ENCODE measurements around the gene LRRC17.

LRRC17 gene

GRCh38 chr7:102992938-102993717 is 80.3 kb downstream of the LRRC17 start:
- Histone ChIP-seq H3K36me3 (ENCODE audit: control insufficient read depth, insufficient read depth, low read length) (no peaks in the 10 kb centered on the region), H3K27me3 (replicated peaks; ENCODE audit: control insufficient read depth, insufficient read depth, low read length, poor library complexity, severe bottlenecking) (no peaks in the 10 kb centered on the region), H3K9me3 (ENCODE audit: control insufficient read depth, low read length) (no peaks in the 10 kb centered on the region), H3K4me3 (ENCODE audit: insufficient read depth, low read depth, low read length, poor library complexity, severe bottlenecking) (no peak overlapping the region), H3K27ac (ENCODE audit: insufficient read depth, low read length, poor library complexity, severe bottlenecking) (no peak overlapping the region), H3K4me1 (ENCODE audit: control insufficient read depth, insufficient read depth, low read length, poor library complexity, severe bottlenecking) (no peaks in the 10 kb centered on the region)
- no peak for DNase-seq

- no peaks in the 10 kb centered on the region for H3K27me3 ChIP-seq (replicated peaks; ENCODE audit: control insufficient read depth, insufficient read depth, low read length, poor library complexity, severe bottlenecking)
- no peaks in the 10 kb centered on the region for H3K36me3 ChIP-seq (ENCODE audit: control insufficient read depth, insufficient read depth, low read length)
- no peak overlapping the region for H3K27ac ChIP-seq (ENCODE audit: insufficient read depth, low read length, poor library complexity, severe bottlenecking)
- no peak overlapping the region for H3K4me3 ChIP-seq (ENCODE audit: insufficient read depth, low read depth, low read length, poor library complexity, severe bottlenecking)
- no peaks in the 10 kb centered on the region for H3K9me3 ChIP-seq (ENCODE audit: control insufficient read depth, low read length)
- no peaks in the 10 kb centered on the region for H3K4me1 ChIP-seq (ENCODE audit: control insufficient read depth, insufficient read depth, low read length, poor library complexity, severe bottlenecking)
- no peak for DNase-seq
Measured at GRCh38 chr7:102993718-102994029, 80.9 kb downstream of the LRRC17 start.

- H3K27me3 ChIP-seq (replicated peaks; ENCODE audit: control insufficient read depth, insufficient read depth, low read length, poor library complexity, severe bottlenecking) = no peaks in the 10 kb centered on the region
- H3K4me1 ChIP-seq (ENCODE audit: control insufficient read depth, insufficient read depth, low read length, poor library complexity, severe bottlenecking) = no peaks in the 10 kb centered on the region
- no peak for DNase-seq
- H3K27ac ChIP-seq (ENCODE audit: insufficient read depth, low read length, poor library complexity, severe bottlenecking) = no peak overlapping the region
- H3K9me3 ChIP-seq (ENCODE audit: control insufficient read depth, low read length) = no peaks in the 10 kb centered on the region
- H3K4me3 ChIP-seq (ENCODE audit: insufficient read depth, low read depth, low read length, poor library complexity, severe bottlenecking) = no peak overlapping the region
- no peaks in the 10 kb centered on the region for H3K36me3 ChIP-seq (ENCODE audit: control insufficient read depth, insufficient read depth, low read length)
Measured at GRCh38 chr7:102994567-102994966, 81.8 kb downstream of the LRRC17 start.
